ENCODE results near the gene IQCE. TPM values are rescaled to one million over a fixed set of nuclear protein-coding genes. Genes with fewer than 3 reads are reported as not detected.

Gene IQCE
- total and polyA plus RNA-seq, 4 experiments from 2014 or later: 0.81 to 9.4 (median 5.9) TPM

GRCh38 chr7:2541291-2542010 lies 17.3 kb upstream of the IQCE start:
- peaks cover 31% of the 10 kb centered on the region for H3K36me3 ChIP-seq (ENCODE audit: insufficient read depth, low read length)
- CTCF ChIA-PET (ENCODE audit: partially characterized antibody): interaction anchor here (1.2 kb wide), 1 partner anchor 73 kb away, joined by 3 read pairs; no protein-coding TSS in a partner anchor

GRCh38 chr7:2542011-2542915 lies 16.5 kb upstream of the IQCE start:
- peaks cover 4 to 34% of the 10 kb centered on the region in 2 donors for H3K36me3 Mint-ChIP-seq
- Histone ChIP-seq H3K36me3 (ENCODE audit: insufficient read depth, low read length) (peaks cover 34% of the 10 kb centered on the region), H3K27ac (ENCODE audit: low read depth, low read length) (no peak overlapping the region), H3K4me3 (ENCODE audit: low read length in 2 of 2) (no peak overlapping the region), H3K4me1 (ENCODE audit: insufficient read depth, low read length) (no peaks in the 10 kb centered on the region), H3K27me3 (ENCODE audit: insufficient read depth, low read length) (no peaks in the 10 kb centered on the region), H3K9me3 (ENCODE audit: control insufficient read depth in 1 of 2, low read length in 2 of 2) (no peaks in the 10 kb centered on the region)
- H3K27ac Mint-ChIP-seq: peak overlapping the region in 3 of 7 donors; percentile 35 to 74 (median 68)
- CTCF ChIA-PET (ENCODE audit: partially characterized antibody): no interaction called here
- no peak for DNase-seq
- POLR2A ChIA-PET (ENCODE audit: partially characterized antibody): interaction anchor here (0.8 to 2.9 kb wide), 3 partner anchors 12 to 20 kb away, joined by 3 to 16 read pairs (median 4); no protein-coding TSS in a partner anchor
- no peaks in the 10 kb centered on the region for H3K4me1 Mint-ChIP-seq
- H3K9me3 Mint-ChIP-seq: peaks cover 0 to 3% (median 0%) of the 10 kb centered on the region in 8 donors
- intact Hi-C loops (cut with micrococcal nuclease): no loop called here
- H3K4me3 Mint-ChIP-seq: no peak overlapping the region
- H3K27me3 Mint-ChIP-seq: no peaks in the 10 kb centered on the region

More at GRCh38 chr7:2541291-2542010, 17.3 kb upstream of the IQCE start:
- peak in 1 of 5 donors; percentile 20 for DNase-seq
- Mint-ChIP-seq H3K27me3 (no peaks in the 10 kb centered on the region), H3K9me3 (peaks cover 0 to 3% (median 0%) of the 10 kb centered on the region in 8 donors), H3K36me3 (peaks cover 0 to 30% of the 10 kb centered on the region in 2 donors), H3K4me1 (no peaks in the 10 kb centered on the region), H3K4me3 (no peak overlapping the region), H3K27ac (peak overlapping the region in 2 of 7 donors; percentile 47 to 65)
- H3K9me3 ChIP-seq (ENCODE audit: control insufficient read depth in 1 of 2, low read length in 2 of 2): no peaks in the 10 kb centered on the region
- H3K27ac ChIP-seq (ENCODE audit: low read depth, low read length): no peak overlapping the region
- intact Hi-C loops (cut with micrococcal nuclease): no loop called here
- no peaks in the 10 kb centered on the region for H3K27me3 ChIP-seq (ENCODE audit: insufficient read depth, low read length)
- H3K4me1 ChIP-seq (ENCODE audit: insufficient read depth, low read length): no peaks in the 10 kb centered on the region
- POLR2A ChIA-PET (ENCODE audit: partially characterized antibody): interaction anchor here (0.8 to 1.3 kb wide), 2 partner anchors 11 to 13 kb away, joined by 4 to 7 read pairs; no protein-coding TSS in a partner anchor
- no peak overlapping the region for H3K4me3 ChIP-seq (ENCODE audit: low read length in 2 of 2)

- Mint-ChIP-seq H3K9me3 (peaks cover 0 to 3% (median 0%) of the 10 kb centered on the region in 8 donors), H3K4me3 (peak overlapping the region in 3 of 8 donors; percentile 25 to 36 (median 31)), H3K36me3 (peaks cover 7 to 39% of the 10 kb centered on the region in 2 donors), H3K4me1 (peaks cover 0 to 3% (median under 1%) of the 10 kb centered on the region in 4 donors), H3K27ac (peak overlapping the region in 4 of 7 donors; percentile 57 to 75 (median 73)), H3K27me3 (no peaks in the 10 kb centered on the region)
- ChIA-PET CTCF (ENCODE audit: partially characterized antibody) (interaction anchor here (0.7 to 1.0 kb wide), 2 partner anchors 15 to 1069 kb away, joined by 3 to 4 read pairs; partner anchors contain the start of gene IQCE), POLR2A (ENCODE audit: partially characterized antibody) (interaction anchor here (0.8 to 2.9 kb wide), 4 partner anchors 14 to 22 kb away, joined by 3 to 16 read pairs (median 4); no protein-coding TSS in a partner anchor)
- Histone ChIP-seq H3K27me3 (ENCODE audit: insufficient read depth, low read length) (no peaks in the 10 kb centered on the region), H3K9me3 (ENCODE audit: control insufficient read depth in 1 of 2, low read length in 2 of 2) (no peaks in the 10 kb centered on the region), H3K36me3 (ENCODE audit: insufficient read depth, low read length) (peaks cover 41% of the 10 kb centered on the region), H3K27ac (ENCODE audit: low read depth, low read length) (no peak overlapping the region), H3K4me1 (ENCODE audit: insufficient read depth, low read length) (no peaks in the 10 kb centered on the region), H3K4me3 (ENCODE audit: low read length in 2 of 2) (no peak overlapping the region)
- no peak for DNase-seq
- intact Hi-C loops (cut with micrococcal nuclease): no loop called here
Measured at GRCh38 chr7:2542916-2543871, 15.6 kb upstream of the IQCE start.

- no peak overlapping the region for H3K4me3 ChIP-seq (ENCODE audit: low read length in 2 of 2)
- no peak for DNase-seq
- no peaks in the 10 kb centered on the region for H3K4me1 ChIP-seq (ENCODE audit: insufficient read depth, low read length)
- H3K36me3 ChIP-seq (ENCODE audit: insufficient read depth, low read length): peaks cover 48% of the 10 kb centered on the region
- H3K27me3 ChIP-seq (ENCODE audit: insufficient read depth, low read length): no peaks in the 10 kb centered on the region
- H3K9me3 ChIP-seq (ENCODE audit: control insufficient read depth in 1 of 2, low read length in 2 of 2): no peaks in the 10 kb centered on the region
- Mint-ChIP-seq H3K9me3 (peaks cover 0 to 3% (median 0%) of the 10 kb centered on the region in 8 donors), H3K4me3 (no peak overlapping the region), H3K4me1 (peaks cover 2 to 10% (median 6%) of the 10 kb centered on the region in 4 donors), H3K36me3 (peaks cover 8 to 43% of the 10 kb centered on the region in 2 donors), H3K27ac (peak overlapping the region in 3 of 7 donors; percentile 30 to 74 (median 70)), H3K27me3 (no peaks in the 10 kb centered on the region)
- POLR2A ChIA-PET (ENCODE audit: partially characterized antibody): interaction anchor here (0.8 to 2.9 kb wide), 3 partner anchors 14 to 24 kb away, joined by 3 to 16 read pairs (median 4); no protein-coding TSS in a partner anchor
- intact Hi-C loops (cut with micrococcal nuclease): no loop called here
- no peak overlapping the region for H3K27ac ChIP-seq (ENCODE audit: low read depth, low read length)
- CTCF ChIA-PET (ENCODE audit: partially characterized antibody): no interaction called here
Measured at GRCh38 chr7:2544541-2545188, 14.1 kb upstream of the IQCE start.

GRCh38 chr7:2545746-2546425 lies 12.9 kb upstream of the IQCE start:
- H3K27ac Mint-ChIP-seq: peak overlapping the region in 3 of 7 donors; percentile 35 to 79 (median 75)
- H3K36me3 ChIP-seq (ENCODE audit: insufficient read depth, low read length): peaks cover 46% of the 10 kb centered on the region
- peaks cover 8 to 41% of the 10 kb centered on the region in 2 donors for H3K36me3 Mint-ChIP-seq

More at GRCh38 chr7:2545746-2546425, 12.9 kb upstream of the IQCE start:
- Histone ChIP-seq H3K4me1 (ENCODE audit: insufficient read depth, low read length) (no peaks in the 10 kb centered on the region), H3K27me3 (ENCODE audit: insufficient read depth, low read length) (no peaks in the 10 kb centered on the region), H3K27ac (ENCODE audit: low read depth, low read length) (no peak overlapping the region), H3K4me3 (ENCODE audit: low read length in 2 of 2) (no peak overlapping the region), H3K9me3 (ENCODE audit: control insufficient read depth in 1 of 2, low read length in 2 of 2) (no peaks in the 10 kb centered on the region)
- intact Hi-C loops (cut with micrococcal nuclease): no loop called here
- H3K4me3 Mint-ChIP-seq: no peak overlapping the region
- peaks cover 5 to 19% (median 8%) of the 10 kb centered on the region in 4 donors for H3K4me1 Mint-ChIP-seq
- POLR2A ChIA-PET (ENCODE audit: partially characterized antibody): interaction anchor here (1.0 to 1.1 kb wide), 3 partner anchors 13 to 77 kb away, joined by 3 to 4 read pairs (median 3); no protein-coding TSS in a partner anchor
- no peaks in the 10 kb centered on the region for H3K27me3 Mint-ChIP-seq
- DNase-seq: no peak
- H3K9me3 Mint-ChIP-seq: peaks cover 0 to 3% (median 0%) of the 10 kb centered on the region in 8 donors
- CTCF ChIA-PET (ENCODE audit: partially characterized antibody): interaction anchor here (1.5 kb wide), 1 partner anchor 77 kb away, joined by 6 read pairs; no protein-coding TSS in a partner anchor

All from CD4-positive, alpha-beta memory T cell (primary cell).